ENCODE results near the gene UCKL1.

- TF ChIP-seq PKNOX1 (IDR thresholded peaks at IDR 0.05) (no peak), FOXM1 (IDR thresholded peaks at IDR 0.05; ENCODE audit: borderline replicate concordance) (no peak), TARDBP (IDR thresholded peaks at IDR 0.05) (no peak)
Observed at GRCh38 chr20:63950701-63951397, 5.4 kb downstream of the UCKL1 start.
